Putamen (tissue), 1 donor: ENCODE measurements around the gene UGGT2.

ENCODE experiments used
- DNase-seq: peaks from one replicate; pipeline ENCODE4 v3.0.0-alpha.2; 2016; ENCODE audit warnings: low spot score

Gene UGGT2, protein sequence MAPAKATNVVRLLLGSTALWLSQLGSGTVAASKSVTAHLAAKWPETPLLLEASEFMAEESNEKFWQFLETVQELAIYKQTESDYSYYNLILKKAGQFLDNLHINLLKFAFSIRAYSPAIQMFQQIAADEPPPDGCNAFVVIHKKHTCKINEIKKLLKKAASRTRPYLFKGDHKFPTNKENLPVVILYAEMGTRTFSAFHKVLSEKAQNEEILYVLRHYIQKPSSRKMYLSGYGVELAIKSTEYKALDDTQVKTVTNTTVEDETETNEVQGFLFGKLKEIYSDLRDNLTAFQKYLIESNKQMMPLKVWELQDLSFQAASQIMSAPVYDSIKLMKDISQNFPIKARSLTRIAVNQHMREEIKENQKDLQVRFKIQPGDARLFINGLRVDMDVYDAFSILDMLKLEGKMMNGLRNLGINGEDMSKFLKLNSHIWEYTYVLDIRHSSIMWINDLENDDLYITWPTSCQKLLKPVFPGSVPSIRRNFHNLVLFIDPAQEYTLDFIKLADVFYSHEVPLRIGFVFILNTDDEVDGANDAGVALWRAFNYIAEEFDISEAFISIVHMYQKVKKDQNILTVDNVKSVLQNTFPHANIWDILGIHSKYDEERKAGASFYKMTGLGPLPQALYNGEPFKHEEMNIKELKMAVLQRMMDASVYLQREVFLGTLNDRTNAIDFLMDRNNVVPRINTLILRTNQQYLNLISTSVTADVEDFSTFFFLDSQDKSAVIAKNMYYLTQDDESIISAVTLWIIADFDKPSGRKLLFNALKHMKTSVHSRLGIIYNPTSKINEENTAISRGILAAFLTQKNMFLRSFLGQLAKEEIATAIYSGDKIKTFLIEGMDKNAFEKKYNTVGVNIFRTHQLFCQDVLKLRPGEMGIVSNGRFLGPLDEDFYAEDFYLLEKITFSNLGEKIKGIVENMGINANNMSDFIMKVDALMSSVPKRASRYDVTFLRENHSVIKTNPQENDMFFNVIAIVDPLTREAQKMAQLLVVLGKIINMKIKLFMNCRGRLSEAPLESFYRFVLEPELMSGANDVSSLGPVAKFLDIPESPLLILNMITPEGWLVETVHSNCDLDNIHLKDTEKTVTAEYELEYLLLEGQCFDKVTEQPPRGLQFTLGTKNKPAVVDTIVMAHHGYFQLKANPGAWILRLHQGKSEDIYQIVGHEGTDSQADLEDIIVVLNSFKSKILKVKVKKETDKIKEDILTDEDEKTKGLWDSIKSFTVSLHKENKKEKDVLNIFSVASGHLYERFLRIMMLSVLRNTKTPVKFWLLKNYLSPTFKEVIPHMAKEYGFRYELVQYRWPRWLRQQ (N-terminal part only)

DNA sequence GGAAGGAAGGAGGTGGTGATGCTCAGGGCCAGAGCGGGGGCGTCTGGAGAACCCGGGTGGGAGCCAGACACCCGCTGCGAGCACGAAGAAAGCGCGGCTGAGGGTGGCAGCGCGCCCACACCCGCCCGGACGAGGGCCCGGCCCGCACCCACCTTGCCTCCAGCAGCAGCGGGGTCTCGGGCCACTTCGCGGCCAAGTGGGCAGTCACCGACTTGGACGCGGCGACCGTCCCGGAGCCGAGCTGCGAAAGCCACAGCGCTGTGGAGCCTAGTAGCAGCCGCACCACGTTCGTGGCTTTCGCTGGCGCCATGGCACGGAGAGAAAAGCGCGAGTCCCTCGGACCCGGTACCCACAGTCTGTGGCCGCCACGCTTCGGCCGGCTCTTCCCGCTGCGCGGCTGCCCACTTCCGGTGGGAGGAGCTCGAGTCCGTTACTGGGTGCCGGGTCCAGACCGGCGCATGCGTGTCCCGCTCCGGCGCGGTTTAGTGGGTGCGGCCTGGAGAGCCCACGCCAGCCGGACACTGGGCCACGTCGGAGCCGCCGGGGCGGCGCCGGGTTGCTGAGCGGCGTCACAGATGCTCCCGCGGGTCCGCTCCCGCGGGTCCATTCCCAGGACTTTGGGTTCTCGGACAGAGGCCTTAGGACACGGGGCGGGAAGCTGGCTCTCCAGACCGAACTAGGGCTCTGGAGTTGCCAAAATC, at the start of gene UGGT2:
TSS of gene UGGT2 (minus strand) at position 399 of the 701 bp plus-strand sequence. CDS start at position 310, 89 bp downstream.
- peak; percentile 87 for DNase-seq

DNA sequence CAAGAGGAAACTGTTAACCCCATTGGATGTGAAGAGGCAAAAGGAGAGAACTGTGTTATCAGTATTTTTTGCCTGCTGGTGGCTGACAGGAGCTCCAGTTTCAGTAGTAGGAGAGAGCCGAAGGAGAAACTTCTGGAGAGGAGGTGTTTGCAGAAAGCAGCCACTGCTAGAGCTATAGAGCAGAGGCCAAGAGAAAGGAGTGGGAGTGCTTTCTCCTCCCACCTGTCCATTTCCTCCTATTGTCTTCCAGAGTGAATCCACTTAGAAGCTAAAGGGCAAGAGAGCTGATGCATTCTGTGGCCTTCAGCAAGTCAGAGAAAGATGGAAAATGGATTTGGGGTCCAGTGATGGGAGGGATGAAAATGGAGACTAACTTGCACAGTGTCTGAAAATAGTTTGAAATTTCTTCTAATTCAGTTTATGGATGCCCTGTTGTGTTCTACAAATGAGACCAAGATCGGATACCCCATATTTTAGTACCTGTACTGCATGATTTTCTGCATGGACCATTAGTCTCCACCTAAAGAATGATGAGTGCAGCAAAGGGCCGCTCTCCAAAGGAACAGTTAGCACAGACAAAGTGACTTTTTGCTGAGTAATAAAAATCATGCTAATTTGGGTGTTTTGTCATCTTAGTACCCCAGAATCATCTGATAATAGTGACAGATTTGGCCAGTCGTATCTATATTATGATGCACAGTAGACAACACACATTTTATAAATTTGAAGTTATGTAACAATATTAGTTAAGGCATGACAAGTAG, 47.4 kb upstream of the UGGT2 start:
- no peak for DNase-seq

DNA sequence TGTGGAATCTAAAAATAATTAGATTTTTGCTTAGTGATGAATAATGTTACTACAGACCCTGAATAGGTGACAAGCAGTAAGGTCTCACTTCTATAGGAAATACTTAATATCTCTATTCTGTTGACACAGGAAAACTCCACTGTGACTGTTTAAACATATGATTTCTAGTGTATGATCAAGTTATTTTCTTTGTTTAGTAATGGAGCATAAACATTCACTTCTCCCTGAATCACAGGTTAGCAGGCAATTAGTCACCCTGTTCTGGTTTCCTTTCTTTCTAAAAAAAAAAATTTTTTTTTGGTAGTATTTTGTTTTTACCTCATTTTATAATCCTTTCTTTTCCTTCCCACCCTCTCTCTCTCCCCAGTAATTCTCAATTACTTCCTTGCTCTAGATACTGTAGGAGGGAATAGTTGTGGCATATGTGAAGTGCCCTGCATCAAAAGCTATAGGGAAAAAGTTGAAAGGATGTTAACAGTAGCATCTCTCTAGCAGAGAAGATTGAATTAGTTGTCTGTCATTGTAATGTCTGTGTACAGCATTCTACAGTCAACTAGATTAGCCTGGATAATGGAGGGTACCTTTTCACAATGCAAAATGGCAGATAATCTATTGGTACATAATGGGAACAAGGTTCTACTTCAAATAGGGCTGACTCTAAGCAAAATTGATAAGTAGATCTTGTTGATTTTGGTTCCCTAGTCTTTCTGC, 40.2 kb upstream of the UGGT2 start:
- DNase-seq = no peak

DNA sequence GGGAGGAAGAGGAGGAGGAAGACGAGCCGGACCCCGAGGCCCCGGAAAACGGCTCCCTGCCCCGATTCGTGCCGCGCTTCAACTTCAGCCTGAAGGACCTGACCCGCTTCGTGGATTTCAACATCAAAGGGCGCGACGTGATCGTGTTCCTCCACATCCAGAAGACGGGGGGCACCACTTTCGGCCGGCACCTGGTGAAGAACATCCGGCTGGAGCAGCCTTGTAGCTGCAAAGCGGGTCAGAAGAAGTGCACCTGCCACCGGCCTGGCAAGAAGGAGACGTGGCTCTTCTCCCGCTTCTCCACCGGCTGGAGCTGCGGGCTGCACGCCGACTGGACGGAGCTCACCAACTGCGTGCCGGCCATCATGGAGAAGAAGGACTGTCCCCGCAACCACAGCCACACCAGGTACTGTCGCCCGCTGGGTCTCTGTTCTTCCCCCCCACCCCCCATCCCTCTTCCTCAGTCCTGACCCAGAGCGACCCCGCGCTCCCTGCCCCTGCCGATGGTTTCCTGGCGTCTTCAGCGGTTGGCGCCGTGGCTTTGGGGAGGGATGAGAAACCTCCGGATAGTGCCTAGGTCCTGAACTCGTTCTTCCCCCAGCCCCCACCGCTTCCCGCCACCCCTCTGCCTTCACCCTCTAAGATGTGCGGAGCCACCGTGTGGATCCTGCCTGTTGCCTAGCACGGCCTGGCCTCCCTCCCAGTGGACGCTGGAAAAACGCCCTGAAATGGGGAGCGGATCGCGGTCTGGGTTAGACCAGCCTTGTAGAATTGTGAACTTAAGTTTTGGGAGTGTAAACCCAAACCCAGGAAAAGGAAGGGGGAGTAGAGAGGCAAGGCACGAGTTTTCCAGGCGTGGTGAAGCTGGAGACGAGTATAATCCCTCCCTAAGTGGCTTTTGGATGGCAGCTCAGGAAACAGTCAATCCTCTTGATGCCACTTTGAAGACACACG, 38.2 kb upstream of the UGGT2 start:
- no peak for DNase-seq

DNA sequence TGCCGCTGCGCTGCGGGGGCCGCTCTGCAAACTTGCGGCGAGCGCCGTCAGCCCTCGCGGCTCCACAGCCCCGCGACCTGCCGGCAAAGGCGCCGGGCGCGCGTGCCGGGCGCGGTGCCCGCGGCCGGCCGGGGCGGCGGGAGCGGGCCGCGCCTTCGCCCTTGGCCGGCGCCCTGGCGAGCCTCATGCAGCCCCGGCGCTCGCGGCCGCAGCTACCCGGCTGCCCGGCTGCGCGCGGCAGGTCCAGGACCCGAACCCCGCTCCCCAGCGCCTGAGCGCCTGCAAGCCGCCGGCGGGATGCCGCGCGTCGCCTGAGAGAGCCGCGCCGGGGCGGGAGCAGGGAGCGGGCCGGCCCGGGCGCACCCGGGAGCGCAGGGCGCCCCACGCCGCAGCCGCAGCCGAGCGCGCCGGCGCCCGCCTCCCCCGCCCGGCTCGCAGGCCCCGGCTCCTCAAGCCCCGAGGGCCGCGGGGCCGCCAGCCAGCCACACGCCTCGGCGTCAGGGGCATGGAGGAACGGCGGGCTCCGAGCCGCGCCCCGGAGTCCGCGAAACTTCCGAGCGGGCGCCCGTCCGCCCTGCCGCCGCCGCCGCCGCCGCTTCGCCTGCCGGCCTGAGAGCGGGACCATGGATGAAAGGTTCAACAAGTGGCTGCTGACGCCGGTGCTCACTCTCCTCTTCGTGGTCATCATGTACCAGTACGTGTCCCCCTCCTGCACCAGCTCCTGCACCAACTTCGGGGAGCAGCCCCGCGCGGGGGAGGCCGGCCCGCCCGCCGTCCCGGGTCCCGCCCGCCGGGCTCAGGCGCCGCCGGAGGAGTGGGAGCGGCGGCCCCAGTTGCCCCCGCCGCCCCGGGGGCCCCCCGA, 37.3 kb upstream of the UGGT2 start:
- DNase-seq = no peak

DNA sequence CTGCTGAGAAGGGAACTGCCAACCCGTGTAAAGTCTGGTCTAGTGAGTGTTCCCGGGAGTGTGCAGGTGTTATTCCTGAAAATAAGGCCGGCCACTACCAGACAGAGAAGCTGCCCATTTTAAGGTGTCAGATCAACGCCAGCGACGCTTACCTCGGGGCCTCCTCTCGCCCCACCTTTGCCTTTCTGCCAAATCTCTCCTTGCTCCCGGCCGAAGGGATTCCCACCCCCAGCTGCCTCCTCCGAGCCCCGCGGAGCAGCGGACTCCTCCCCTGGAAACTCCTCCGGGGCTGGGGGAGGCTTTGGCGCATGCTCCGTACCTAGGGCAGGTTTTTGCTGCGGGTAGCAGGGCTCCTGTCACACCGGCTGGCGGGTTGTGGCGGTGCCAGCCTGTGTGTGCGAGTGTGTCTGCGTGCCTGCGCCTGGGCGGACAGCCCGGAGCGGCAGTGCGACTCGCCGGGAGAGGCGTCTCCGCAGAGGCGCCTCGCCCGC, 36.6 kb upstream of the UGGT2 start, which contains the start of gene HS6ST3:
TSS of gene HS6ST3 (plus strand) at position 359 of the 491 bp plus-strand sequence.
- DNase-seq = peak; percentile 65

DNA sequence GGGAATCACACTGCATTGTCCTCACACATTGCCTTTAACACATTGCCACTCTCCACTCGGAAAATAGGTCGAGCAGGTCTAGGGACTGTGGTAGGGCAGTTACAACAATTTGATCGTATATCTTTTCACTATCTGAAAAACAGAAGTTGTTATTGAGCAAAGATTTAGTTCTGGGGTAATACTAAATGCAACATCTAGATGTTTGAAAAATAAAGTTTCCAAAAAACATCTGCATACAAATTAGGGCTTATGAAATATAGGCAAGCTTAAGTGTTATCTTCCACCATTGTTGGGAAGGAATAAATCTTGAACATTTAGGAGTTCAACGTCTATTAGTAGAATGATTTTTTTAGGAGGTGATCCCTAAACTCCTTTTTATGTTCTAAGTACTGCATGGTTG, 35.9 kb upstream of the UGGT2 start:
- DNase-seq = no peak

DNA sequence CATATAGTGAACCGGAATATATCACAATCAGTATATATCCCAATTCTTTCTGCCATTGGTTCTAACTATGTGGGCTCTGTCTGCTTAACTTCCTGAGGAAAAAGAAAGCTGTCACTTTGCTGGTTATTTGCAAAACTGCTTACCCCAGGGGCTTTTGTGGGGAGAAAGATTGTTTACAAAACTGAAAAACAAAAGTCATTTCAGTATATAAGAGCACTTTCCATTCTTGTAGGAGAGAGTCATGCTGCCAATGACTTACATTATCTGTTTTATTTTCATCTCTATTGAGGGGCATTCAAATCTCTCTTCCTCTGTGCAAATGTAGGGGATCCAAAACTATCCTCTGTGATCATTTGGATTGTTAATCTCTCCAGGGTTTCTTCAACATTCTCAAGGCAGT, 33.5 kb upstream of the UGGT2 start:
- DNase-seq = no peak

DNA sequence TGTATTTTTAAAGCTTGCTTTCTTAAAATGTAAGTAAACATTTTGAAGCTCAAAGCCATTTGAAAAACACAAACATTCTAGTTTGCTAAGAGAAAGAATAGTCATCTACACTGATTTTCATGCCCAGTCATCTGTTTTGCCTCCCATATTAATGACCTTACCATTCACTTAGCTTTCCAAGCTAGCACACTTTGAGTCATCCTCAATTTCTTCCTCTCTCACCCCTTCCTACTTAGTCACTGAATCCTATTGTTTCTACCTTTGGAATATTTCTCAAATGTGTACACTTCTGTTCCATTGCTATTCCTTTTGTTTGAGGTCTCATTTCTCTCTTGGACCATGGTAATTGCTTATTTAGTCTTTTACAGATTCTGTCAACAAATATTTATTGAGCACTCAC, 29.4 kb upstream of the UGGT2 start:
- no peak for DNase-seq

DNA sequence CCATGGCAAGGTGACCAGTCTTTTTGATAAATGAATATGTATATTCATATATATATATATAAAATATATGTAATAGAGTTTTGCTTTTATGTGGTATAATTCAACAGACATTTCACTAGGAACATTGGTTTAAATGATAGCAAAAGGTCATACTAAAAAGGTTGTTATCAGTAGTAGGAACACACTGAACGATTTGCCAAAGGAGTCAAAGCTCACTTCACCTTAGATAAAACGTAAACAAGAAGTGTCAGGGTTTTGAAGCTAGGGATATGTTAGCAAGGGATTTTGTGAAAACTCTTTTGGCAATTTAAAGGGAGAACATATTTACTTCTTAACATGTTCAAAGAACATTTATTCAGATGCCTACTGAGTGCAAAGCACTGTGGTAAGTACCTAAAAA, 28.7 kb upstream of the UGGT2 start:
- no peak for DNase-seq

DNA sequence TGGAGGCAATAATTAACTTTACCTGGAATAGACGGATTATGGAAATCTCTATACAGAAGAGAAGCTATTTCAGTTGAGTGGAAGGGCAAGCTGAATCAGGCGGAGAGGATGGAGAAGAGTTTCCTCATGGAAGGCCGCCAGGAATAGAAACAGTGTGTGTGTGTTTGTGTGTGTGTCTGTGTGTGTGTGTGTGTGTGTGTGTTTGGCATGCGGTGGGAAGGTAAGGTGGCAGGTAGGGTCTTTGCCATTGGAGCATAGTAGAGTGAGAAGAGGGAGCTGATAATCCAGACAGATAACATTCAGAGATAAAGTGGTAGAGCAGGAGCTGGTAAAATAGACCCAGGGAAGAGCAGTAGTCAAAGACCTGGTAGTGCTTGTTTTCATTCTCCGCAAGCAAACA, 27.5 kb upstream of the UGGT2 start:
- DNase-seq = no peak

DNA sequence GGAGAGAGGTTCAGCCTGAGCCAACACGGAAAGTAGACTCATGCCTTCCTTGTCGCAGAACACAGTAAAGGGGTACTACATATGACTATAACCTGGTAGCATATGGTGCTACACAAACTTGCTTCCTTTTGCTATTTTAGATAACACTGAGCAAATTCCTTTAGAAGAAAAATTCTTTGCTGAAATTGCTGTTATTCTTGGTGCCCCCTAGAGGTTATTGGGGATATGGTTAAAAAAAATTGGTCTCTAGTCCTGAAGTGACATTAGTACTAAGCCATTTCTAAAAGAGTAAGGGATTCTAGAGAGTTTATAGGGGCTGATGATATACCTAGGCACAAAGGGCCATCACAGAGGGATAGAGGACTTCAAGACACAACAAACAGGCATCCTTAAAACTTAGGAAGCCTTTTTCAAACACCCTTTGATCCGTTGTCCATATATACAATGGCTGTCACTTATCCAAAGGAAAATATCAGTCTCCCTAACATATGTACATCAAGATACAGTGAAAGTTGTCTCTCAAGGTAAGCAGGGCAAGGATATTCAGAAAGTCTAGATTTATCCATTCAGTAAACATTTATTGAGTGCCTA, 22.8 kb upstream of the UGGT2 start:
- DNase-seq = no peak

DNA sequence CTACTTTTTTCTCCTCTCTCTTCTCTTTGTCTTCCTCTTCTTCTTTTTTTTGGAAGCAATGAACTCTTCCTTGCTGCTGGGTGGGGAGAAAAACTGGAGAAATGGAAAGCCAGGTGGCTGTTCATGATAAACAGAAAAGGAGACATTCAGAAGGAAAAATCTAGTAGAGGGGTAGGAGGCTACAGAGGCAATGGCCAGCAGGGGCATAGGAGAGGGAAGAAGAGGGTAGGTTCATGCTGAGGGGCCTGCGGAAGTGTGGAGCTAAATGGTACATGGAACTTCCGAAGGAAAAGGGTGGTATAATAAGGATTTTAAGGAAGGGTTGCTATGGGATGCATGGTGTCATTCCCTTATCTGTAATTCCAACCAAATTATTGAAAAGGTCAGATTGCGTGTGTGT, 19.2 kb upstream of the UGGT2 start:
- DNase-seq = no peak

DNA sequence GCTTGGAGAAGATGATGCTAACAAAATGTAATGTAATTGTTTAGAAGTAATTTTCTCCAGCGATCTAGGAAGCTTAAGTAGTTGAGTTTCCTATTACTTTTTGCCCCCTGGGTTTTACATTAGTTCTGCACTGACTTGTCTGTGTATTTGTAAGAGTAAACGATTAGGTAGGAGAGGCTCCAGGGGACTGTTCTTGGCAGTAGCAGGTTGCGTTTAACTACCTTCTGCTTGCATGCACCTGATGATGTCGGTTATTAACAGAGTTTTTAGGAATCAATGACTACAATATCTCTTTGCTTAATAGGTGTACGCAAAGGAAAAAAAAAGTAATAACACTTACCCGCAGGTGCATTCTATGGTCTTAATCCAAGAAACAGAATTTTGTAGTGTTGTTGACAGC, 18.3 kb upstream of the UGGT2 start:
- DNase-seq = no peak

DNA sequence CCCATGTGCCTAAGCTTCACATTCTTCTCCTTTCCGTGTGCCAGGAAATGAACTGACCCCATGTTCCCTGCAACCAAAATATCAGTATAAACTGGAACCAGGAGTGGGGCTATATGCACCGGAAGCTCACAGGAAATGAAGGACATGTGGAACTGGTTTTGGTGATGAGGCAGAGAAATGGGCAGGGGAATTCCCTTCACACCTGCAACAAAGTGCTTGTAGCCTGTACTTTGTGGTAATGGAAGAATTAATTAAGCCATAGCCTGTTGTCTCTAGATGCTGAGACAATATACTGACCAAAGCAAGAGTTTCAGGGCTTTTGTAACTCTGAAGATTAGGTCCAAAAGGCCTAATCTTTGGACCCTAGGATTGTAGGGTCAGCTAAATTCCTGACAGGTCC, 15.5 kb upstream of the UGGT2 start:
- DNase-seq = no peak

DNA sequence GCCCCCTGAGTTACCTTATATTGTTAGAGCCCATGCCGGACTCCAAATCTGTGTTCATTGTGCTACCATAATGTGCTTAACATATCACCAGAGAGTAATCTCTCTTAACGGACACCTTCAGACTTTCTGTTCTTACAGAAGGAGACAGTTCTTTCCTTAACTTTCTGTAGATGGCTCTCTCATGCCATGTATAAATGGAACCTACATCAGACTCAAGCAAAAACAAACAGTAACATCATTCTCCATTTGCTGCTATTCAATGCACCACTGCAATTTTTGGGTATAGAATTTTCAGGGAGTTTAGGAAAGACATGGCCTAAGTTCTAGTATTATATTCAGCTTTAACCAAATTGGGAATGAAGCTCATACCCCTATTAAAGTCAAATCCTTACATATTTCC, 12.6 kb upstream of the UGGT2 start:
- no peak for DNase-seq

DNA sequence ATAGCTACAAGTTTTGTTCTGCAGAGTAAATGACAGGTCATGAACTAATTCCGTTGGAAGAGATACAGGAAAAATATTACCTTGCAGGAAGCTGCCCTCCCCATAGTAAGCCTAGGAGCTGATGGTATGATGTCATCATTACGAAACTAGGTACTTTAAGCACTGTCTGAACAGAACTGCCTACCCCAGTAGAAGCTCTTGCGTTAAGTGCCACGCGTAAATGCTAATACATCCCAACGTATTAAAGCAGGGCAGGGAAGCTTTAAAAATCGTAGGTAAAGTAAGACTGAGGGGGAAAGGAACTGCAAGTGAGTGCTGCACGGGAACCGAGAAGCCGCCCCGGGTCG, 572 bp downstream of the UGGT2 start:
- peak; percentile 31 for DNase-seq
